Testis (tissue), 3 donors: ENCODE data around the gene COL15A1. TPM values are rescaled to one million over a fixed set of nuclear protein-coding genes. Genes with fewer than 3 reads are reported as not detected.

Source experiments
- DNase-seq: peaks from one replicate; pipeline ENCODE4 v3.0.0-alpha.2; 2019
- H3K27ac ChIP-seq, 2 donors: fragments of 200-600 bp; sonication (generic); one replicate each; pipeline ENCODE4 v1.5.1; 2019
- H3K27me3 ChIP-seq: fragments of 200-600 bp; sonication (generic); one replicate; pipeline ENCODE4 v1.5.1; 2019
- H3K36me3 ChIP-seq: fragments of 200-600 bp; sonication (generic); one replicate; pipeline ENCODE4 v1.5.1; 2017; ENCODE audit warnings: low read depth; ENCODE audit errors: missing control alignments
- H3K4me1 ChIP-seq: fragments of 200-600 bp; sonication (generic); one replicate; pipeline ENCODE4 v1.5.1; 2019
- H3K4me3 ChIP-seq, 2 donors: fragments of 200-600 bp; sonication (generic); one replicate each; pipeline ENCODE4 v1.5.1; 2017 to 2019
- H3K9me3 ChIP-seq: fragments of 200-600 bp; sonication (generic); one replicate; pipeline ENCODE4 v1.5.1; 2017
- CTCF ChIP-seq, 3 experiments: fragments of 450-650 bp in 2 of 3; fragments of 200-600 bp in 1 of 3; sonication (generic) in 1 of 3; IDR thresholded peaks; one replicate each; pipeline ENCODE4 v1.5.1; 2016 to 2019; ENCODE audit warnings: antibody characterized with exemption in 3 of 3, mild to moderate bottlenecking in 2 of 3, moderate library complexity in 1 of 3
- POLR2A ChIP-seq: fragments of 450-650 bp; IDR thresholded peaks from one replicate; pipeline ENCODE4 v1.6.1; 2017; ENCODE audit warnings: antibody characterized with exemption, mild to moderate bottlenecking, moderate library complexity
- WGBS, 2 donors: methylation state at CpG; one replicate each; pipeline ENCODE4 v1.1.5; 2018; 5-methylcytosine and 5-hydroxymethylcytosine counted together
- intact Hi-C: fragments of 100-400 bp; cut with DNase I; formaldehyde crosslinking; loops from one replicate; pipeline ENCODE4 v1.15.1; 2023; ENCODE audit warnings: low total_unique reads
- polyA plus RNA-seq: library from polyadenylated mRNA; stranded (reverse); fragments of 350-450 nt; fragmentation: Illumina TruSeq; extraction: RNeasy Lipid Tissue Mini Kit (QIAGEN cat#74804); gene quantifications from one replicate; pipeline ENCODE4 v1.2.3, GENCODE V29; 2014; ENCODE audit warnings: low read depth, low replicate concordance; ENCODE audit not compliant: insufficient read depth
- total RNA-seq, 2 donors: library from RNA; depleted of rRNA; stranded (reverse); fragments of >200 nt; gene quantifications; one replicate each; pipeline ENCODE4 v1.2.3, GENCODE V29; 2016

COL15A1 gene
- total and polyA plus RNA-seq, 3 donors from 2014 or later = 37.2 to 55.5 (median 49.4) TPM

GRCh38 chr9:99030610-99031109 is 87.0 kb downstream of the COL15A1 start:
- no peak overlapping the region for H3K27ac ChIP-seq
- no peaks in the 10 kb centered on the region for H3K36me3 ChIP-seq
- TF ChIP-seq CTCF (IDR thresholded peaks at IDR 0.05) = no peak
- TF ChIP-seq POLR2A = no peak

GRCh38 chr9:99031319-99031718 is 87.6 kb downstream of the COL15A1 start:
- TF ChIP-seq CTCF (IDR thresholded peaks at IDR 0.05) (no peak), POLR2A (no peak)
- intact Hi-C loops = no loop called here
- no peak overlapping the region for H3K4me3 ChIP-seq
- WGBS, 2 donors = 78 to 83% methylated on average over 5 to 6 of the region's 6 CpGs
- no peak overlapping the region for H3K27ac ChIP-seq
- H3K36me3 ChIP-seq = no peaks in the 10 kb centered on the region
- H3K4me1 ChIP-seq = no peaks in the 10 kb centered on the region
- H3K27me3 ChIP-seq = no peaks in the 10 kb centered on the region
- no peak for DNase-seq
- no peaks in the 10 kb centered on the region for H3K9me3 ChIP-seq

More at GRCh38 chr9:99030610-99031109, 87.0 kb downstream of the COL15A1 start:
- intact Hi-C loops = no loop called here
- Histone ChIP-seq H3K9me3 (no peaks in the 10 kb centered on the region), H3K27me3 (no peaks in the 10 kb centered on the region), H3K4me3 (no peak overlapping the region), H3K4me1 (no peaks in the 10 kb centered on the region)
- no peak for DNase-seq
- 95 to 97% methylated on average over 3 of the region's 3 CpGs for WGBS, 2 donors

GRCh38 chr9:99031994-99032393 is 88.3 kb downstream of the COL15A1 start:
- DNase-seq = no peak
- TF ChIP-seq CTCF (IDR thresholded peaks at IDR 0.05) = no peak
- no peak for TF ChIP-seq POLR2A
- Histone ChIP-seq H3K9me3 (no peaks in the 10 kb centered on the region), H3K27me3 (no peaks in the 10 kb centered on the region), H3K4me1 (no peaks in the 10 kb centered on the region), H3K36me3 (no peaks in the 10 kb centered on the region), H3K27ac (no peak overlapping the region), H3K4me3 (no peak overlapping the region)
- intact Hi-C loops = no loop called here
- 93 to 96% methylated on average over 5 of the region's 5 CpGs for WGBS, 2 donors

- H3K36me3 ChIP-seq = no peaks in the 10 kb centered on the region
- 97 to 98% methylated on average over 3 of the region's 3 CpGs for WGBS, 2 donors
- no peak overlapping the region for H3K4me3 ChIP-seq
- intact Hi-C loops = no loop called here
- H3K27ac ChIP-seq = no peak overlapping the region
- H3K4me1 ChIP-seq = no peaks in the 10 kb centered on the region
- no peaks in the 10 kb centered on the region for H3K9me3 ChIP-seq
- TF ChIP-seq POLR2A (no peak), CTCF (IDR thresholded peaks at IDR 0.05) (no peak)
- no peak for DNase-seq
- no peaks in the 10 kb centered on the region for H3K27me3 ChIP-seq
Measured at GRCh38 chr9:99034149-99034548, 90.4 kb downstream of the COL15A1 start.

GRCh38 chr9:99035313-99035712 is 91.6 kb downstream of the COL15A1 start:
- no peaks in the 10 kb centered on the region for H3K36me3 ChIP-seq
- no peak for DNase-seq
- intact Hi-C loops = no loop called here
- no peaks in the 10 kb centered on the region for H3K27me3 ChIP-seq
- no peak overlapping the region for H3K27ac ChIP-seq
- no peak for TF ChIP-seq POLR2A
- TF ChIP-seq CTCF (IDR thresholded peaks at IDR 0.05) = no peak
- no peaks in the 10 kb centered on the region for H3K9me3 ChIP-seq
- no peaks in the 10 kb centered on the region for H3K4me1 ChIP-seq
- 80 to 89% methylated on average over 4 of the region's 4 CpGs for WGBS, 2 donors
- H3K4me3 ChIP-seq = no peak overlapping the region
